Neural cell (in vitro differentiated cells): Measurements from ENCODE around the gene ZC3H4. TPM values are rescaled to one million over a fixed set of nuclear protein-coding genes. Genes with fewer than 3 reads are reported as not detected.

Experiments used
- H2AFZ ChIP-seq: fragments of 200-600, 300-800 bp; sonication (generic), shearing (Covaris generic); 2 replicates; pipeline ENCODE4 v1.6.0; 2014; ENCODE audit warnings: low read depth, mild to moderate bottlenecking, antibody characterized with exemption, low read length, moderate library complexity
- H3F3A ChIP-seq: fragments of 200-600 bp; shearing (Covaris generic); 2 replicates; pipeline ENCODE4 v1.6.1; 2016; ENCODE audit warnings: mild to moderate bottlenecking, moderate library complexity, mixed read lengths, antibody characterized with exemption, low read length; ENCODE audit not compliant: insufficient read depth, poor library complexity, severe bottlenecking
- H3K27ac ChIP-seq: fragments of 200-600, 300-800 bp; sonication (generic), shearing (Covaris generic); 2 replicates; pipeline ENCODE4 v1.5.1; 2014; ENCODE audit warnings: mild to moderate bottlenecking, low read length, moderate library complexity
- H3K27me3 ChIP-seq: fragments of 300-800, 200-600 bp; sonication (generic), shearing (Covaris generic); 2 replicates; pipeline ENCODE4 v1.6.0; 2014; ENCODE audit warnings: mild to moderate bottlenecking, low read depth, low read length, moderate library complexity; ENCODE audit not compliant: insufficient read depth
- H3K36me3 ChIP-seq: fragments of 300-800, 200-600 bp; sonication (generic), shearing (Covaris generic); 2 replicates; pipeline ENCODE4 v1.5.1; 2014; ENCODE audit warnings: mild to moderate bottlenecking, antibody characterized with exemption, low read length, moderate library complexity; ENCODE audit not compliant: insufficient read depth
- H3K4me2 ChIP-seq: fragments of 300-800, 200-600 bp; sonication (generic), shearing (Covaris generic); 2 replicates; pipeline ENCODE4 v1.6.0; 2014; ENCODE audit warnings: mild to moderate bottlenecking, low read length
- H3K4me3 ChIP-seq: fragments of 300-800, 200-600 bp; sonication (generic), shearing (Covaris generic); 2 replicates; pipeline ENCODE4 v1.5.1; 2014; ENCODE audit warnings: mild to moderate bottlenecking, low read length, moderate library complexity
- H3K79me2 ChIP-seq: fragments of 200-600 bp; shearing (Covaris generic); replicated peaks from 2 replicates; pipeline ENCODE4 v1.6.0; 2014; ENCODE audit warnings: mild to moderate bottlenecking, low read length, moderate library complexity; ENCODE audit not compliant: insufficient read depth
- H3K9ac ChIP-seq: fragments of 300-800, 200-600 bp; sonication (generic), shearing (Covaris generic); 2 replicates; pipeline ENCODE4 v1.6.1; 2016; ENCODE audit warnings: mild to moderate bottlenecking, low read length, mixed read lengths
- H3K9me2 ChIP-seq: fragments of 200-600 bp; shearing (Covaris generic); 2 replicates; pipeline ENCODE4 v1.6.1; 2016; ENCODE audit warnings: mild to moderate bottlenecking, low read length, mixed read lengths; ENCODE audit not compliant: insufficient read depth
- H3K9me3 ChIP-seq: fragments of 200-600, 300-800 bp; sonication (generic), shearing (Covaris generic); 2 replicates; pipeline ENCODE4 v1.6.1; 2016; ENCODE audit warnings: mild to moderate bottlenecking, mixed run types, low read length, moderate library complexity, mixed read lengths
- H4K20me1 ChIP-seq: fragments of 200-600 bp; shearing (Covaris generic); 2 replicates; pipeline ENCODE4 v1.6.1; 2016; ENCODE audit warnings: mild to moderate bottlenecking, mixed run types; ENCODE audit not compliant: insufficient read depth
- EP300 ChIP-seq: fragments of 450-650 bp; conservative IDR thresholded peaks from 2 replicates; pipeline ENCODE4 v1.6.1; 2014; ENCODE audit warnings: antibody characterized with exemption, mild to moderate bottlenecking, moderate library complexity; ENCODE audit not compliant: poor library complexity, severe bottlenecking
- EZH2 ChIP-seq: fragments of 200-600, 300-800 bp; shearing (Covaris generic), sonication (generic); IDR thresholded peaks from 2 replicates; pipeline ENCODE4 v1.6.1; 2014; ENCODE audit warnings: antibody characterized with exemption, low read length, borderline replicate concordance, mild to moderate bottlenecking; ENCODE audit not compliant: insufficient read depth, poor library complexity, severe bottlenecking
- MXI1 ChIP-seq: fragments of 450-650 bp; conservative IDR thresholded peaks from 2 replicates; pipeline ENCODE4 v1.6.1; 2014; ENCODE audit warnings: antibody characterized with exemption, mild to moderate bottlenecking; ENCODE audit not compliant: poor library complexity, severe bottlenecking
- POLR2AphosphoS5 ChIP-seq: IDR thresholded peaks from 2 replicates; pipeline ENCODE4 v1.6.1; 2012
- RAD21 ChIP-seq: fragments of 450-650 bp; conservative IDR thresholded peaks from 2 replicates; pipeline ENCODE4 v1.6.1; 2014; ENCODE audit warnings: antibody characterized with exemption, mild to moderate bottlenecking, moderate library complexity
- SMC3 ChIP-seq: fragments of 450-650 bp; conservative IDR thresholded peaks from 2 replicates; pipeline ENCODE4 v1.6.1; 2014; ENCODE audit warnings: antibody characterized with exemption, mild to moderate bottlenecking, moderate library complexity; ENCODE audit not compliant: poor library complexity
- TAF1 ChIP-seq: IDR thresholded peaks from 2 replicates; pipeline ENCODE4 v1.6.1; 2012; ENCODE audit warnings: low read depth
- polyA plus RNA-seq: library from polyadenylated mRNA; depleted of rRNA; stranded (reverse); fragments of >200 nt; gene quantifications from 2 replicates; pipeline ENCODE4 v1.2.3, GENCODE V29; 2014
- TF ChIP-seq, protein P1 (sequence below): fragments of 450-650 bp; IDR thresholded peaks from 2 replicates; pipeline ENCODE4 v1.5.1; 2014; ENCODE audit warnings: antibody characterized with exemption, mild to moderate bottlenecking, moderate library complexity; ENCODE audit not compliant: poor library complexity, severe bottlenecking
- TF ChIP-seq, protein P2 (sequence below): IDR thresholded peaks from 2 replicates; pipeline ENCODE4 v1.6.1; 2012; ENCODE audit warnings: borderline replicate concordance

ZC3H4 gene
- polyA plus RNA-seq, 1 donor from 2014 or later, result 5.1 TPM

DNA sequence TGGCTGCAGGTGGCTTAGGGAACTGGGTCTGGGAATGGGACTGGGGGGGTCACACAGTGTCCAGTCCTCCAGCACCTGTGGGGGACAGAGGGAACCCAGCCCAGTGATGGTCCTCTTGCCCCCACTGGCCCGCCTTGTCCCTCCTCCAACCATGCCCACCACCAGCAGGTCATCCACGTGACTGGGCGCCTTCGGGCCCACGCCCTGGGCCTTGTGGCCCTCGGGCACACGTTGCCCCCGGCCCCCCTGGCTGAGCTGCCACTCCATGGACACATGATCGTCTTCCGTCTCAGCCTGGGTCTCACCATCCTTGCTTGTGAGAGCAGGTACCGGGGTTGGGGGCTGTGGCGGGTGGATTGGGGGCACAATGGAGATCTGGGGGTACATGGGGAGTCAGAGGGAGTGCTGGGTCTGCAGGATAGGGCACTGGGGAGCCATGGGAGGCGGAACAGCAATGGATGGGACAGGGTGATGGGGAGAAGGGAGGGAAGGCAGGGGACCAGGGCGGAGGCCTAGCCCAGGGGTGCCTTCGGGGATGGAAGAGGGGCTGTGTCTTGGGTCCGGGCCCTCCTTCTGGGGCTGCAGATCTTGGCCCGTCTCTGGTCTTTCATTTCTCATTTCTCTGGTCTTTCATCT, 74.2 kb downstream of the ZC3H4 start:
- TF ChIP-seq, protein P1, sequence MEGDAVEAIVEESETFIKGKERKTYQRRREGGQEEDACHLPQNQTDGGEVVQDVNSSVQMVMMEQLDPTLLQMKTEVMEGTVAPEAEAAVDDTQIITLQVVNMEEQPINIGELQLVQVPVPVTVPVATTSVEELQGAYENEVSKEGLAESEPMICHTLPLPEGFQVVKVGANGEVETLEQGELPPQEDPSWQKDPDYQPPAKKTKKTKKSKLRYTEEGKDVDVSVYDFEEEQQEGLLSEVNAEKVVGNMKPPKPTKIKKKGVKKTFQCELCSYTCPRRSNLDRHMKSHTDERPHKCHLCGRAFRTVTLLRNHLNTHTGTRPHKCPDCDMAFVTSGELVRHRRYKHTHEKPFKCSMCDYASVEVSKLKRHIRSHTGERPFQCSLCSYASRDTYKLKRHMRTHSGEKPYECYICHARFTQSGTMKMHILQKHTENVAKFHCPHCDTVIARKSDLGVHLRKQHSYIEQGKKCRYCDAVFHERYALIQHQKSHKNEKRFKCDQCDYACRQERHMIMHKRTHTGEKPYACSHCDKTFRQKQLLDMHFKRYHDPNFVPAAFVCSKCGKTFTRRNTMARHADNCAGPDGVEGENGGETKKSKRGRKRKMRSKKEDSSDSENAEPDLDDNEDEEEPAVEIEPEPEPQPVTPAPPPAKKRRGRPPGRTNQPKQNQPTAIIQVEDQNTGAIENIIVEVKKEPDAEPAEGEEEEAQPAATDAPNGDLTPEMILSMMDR, result no peak
- TF ChIP-seq, protein P2, sequence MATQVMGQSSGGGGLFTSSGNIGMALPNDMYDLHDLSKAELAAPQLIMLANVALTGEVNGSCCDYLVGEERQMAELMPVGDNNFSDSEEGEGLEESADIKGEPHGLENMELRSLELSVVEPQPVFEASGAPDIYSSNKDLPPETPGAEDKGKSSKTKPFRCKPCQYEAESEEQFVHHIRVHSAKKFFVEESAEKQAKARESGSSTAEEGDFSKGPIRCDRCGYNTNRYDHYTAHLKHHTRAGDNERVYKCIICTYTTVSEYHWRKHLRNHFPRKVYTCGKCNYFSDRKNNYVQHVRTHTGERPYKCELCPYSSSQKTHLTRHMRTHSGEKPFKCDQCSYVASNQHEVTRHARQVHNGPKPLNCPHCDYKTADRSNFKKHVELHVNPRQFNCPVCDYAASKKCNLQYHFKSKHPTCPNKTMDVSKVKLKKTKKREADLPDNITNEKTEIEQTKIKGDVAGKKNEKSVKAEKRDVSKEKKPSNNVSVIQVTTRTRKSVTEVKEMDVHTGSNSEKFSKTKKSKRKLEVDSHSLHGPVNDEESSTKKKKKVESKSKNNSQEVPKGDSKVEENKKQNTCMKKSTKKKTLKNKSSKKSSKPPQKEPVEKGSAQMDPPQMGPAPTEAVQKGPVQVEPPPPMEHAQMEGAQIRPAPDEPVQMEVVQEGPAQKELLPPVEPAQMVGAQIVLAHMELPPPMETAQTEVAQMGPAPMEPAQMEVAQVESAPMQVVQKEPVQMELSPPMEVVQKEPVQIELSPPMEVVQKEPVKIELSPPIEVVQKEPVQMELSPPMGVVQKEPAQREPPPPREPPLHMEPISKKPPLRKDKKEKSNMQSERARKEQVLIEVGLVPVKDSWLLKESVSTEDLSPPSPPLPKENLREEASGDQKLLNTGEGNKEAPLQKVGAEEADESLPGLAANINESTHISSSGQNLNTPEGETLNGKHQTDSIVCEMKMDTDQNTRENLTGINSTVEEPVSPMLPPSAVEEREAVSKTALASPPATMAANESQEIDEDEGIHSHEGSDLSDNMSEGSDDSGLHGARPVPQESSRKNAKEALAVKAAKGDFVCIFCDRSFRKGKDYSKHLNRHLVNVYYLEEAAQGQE, result no peak
- TF ChIP-seq POLR2AphosphoS5 (no peak), RAD21 (no peak), EP300 (no peak), MXI1 (no peak), TAF1 (no peak), SMC3 (no peak), EZH2 (no peak)
- Histone ChIP-seq H3F3A (no peaks in the 10 kb centered on the region), H3K27ac (no peak overlapping the region), H3K4me3 (no peak overlapping the region), H3K4me2 (no peak overlapping the region), H3K36me3 (no peaks in the 10 kb centered on the region), H2AFZ (no peak overlapping the region), H3K9me2 (no peaks in the 10 kb centered on the region), H3K9ac (no peak overlapping the region), H3K79me2 (no peaks in the 10 kb centered on the region), H3K9me3 (no peaks in the 10 kb centered on the region), H3K27me3 (no peaks in the 10 kb centered on the region), H4K20me1 (no peaks in the 10 kb centered on the region)

DNA sequence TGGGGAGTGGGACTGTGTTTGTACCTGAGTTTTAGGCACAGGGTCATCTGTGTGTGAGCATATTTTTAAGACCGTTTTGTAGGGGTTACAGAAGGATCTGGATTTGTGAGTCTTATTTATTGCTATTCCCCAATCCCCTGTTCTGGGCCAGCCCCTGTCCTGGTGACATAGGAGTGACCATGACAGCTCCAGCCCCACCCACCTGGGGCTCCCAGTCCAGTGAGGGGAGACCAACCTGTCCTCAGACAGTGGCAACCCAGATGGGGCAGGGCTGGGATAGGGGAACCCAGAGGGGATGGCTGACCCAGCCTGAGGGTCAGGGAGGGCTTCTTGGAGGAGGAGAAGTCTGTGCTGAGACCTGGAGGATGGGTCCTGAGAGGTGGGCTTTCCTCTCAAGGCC, 75.8 kb downstream of the ZC3H4 start:
- Histone ChIP-seq H4K20me1 (no peaks in the 10 kb centered on the region), H3F3A (no peaks in the 10 kb centered on the region), H3K4me3 (no peak overlapping the region), H3K9me2 (no peaks in the 10 kb centered on the region), H3K4me2 (no peak overlapping the region), H3K27ac (no peak overlapping the region), H3K27me3 (no peaks in the 10 kb centered on the region), H3K36me3 (no peaks in the 10 kb centered on the region), H3K9ac (no peak overlapping the region), H3K9me3 (no peaks in the 10 kb centered on the region), H3K79me2 (no peaks in the 10 kb centered on the region), H2AFZ (no peak overlapping the region)
- TF ChIP-seq, protein P2, result no peak
- no peak for TF ChIP-seq MXI1
- TF ChIP-seq SMC3, result no peak
- TF ChIP-seq EZH2, result no peak
- TF ChIP-seq EP300, result no peak
- no peak for TF ChIP-seq POLR2AphosphoS5
- TF ChIP-seq, protein P1, result no peak
- TF ChIP-seq RAD21, result no peak
- TF ChIP-seq TAF1, result no peak
